PC-9 (cell line): ENCODE measurements around the gene PECR. TPM values are rescaled to one million over a fixed set of nuclear protein-coding genes. Genes with fewer than 3 reads are reported as not detected.

Experiments used
- Bru-seq: library from RNA; stranded (reverse); fragments of 400-500 nt; gene quantifications from one replicate; lab custom pipeline; 2021; lab: Mats Ljungman, UMichigan
- BruChase-seq, 2 experiments: library from RNA; stranded (reverse); fragments of 400-500 nt; gene quantifications; one replicate each; lab custom pipeline; 2021; lab: Mats Ljungman, UMichigan
- BruUV-seq: library from RNA; stranded (reverse); fragments of 400-500 nt; replicated peaks from 2 replicates; lab custom pipeline; 2021; lab: Mats Ljungman, UMichigan
- CTCF ChIA-PET: fragments of 300-600 bp; sonication (Branson Sonifier 250); formaldehyde crosslinking; loops from one replicate; lab custom pipeline; 2022; ENCODE audit warnings: antibody characterized with exemption; lab: Charles Lee
- POLR2A ChIA-PET: fragments of 300-600 bp; sonication (Branson Sonifier 250); formaldehyde crosslinking; loops from one replicate; lab custom pipeline; 2022; ENCODE audit warnings: antibody characterized with exemption; ENCODE audit not compliant: unreplicated experiment; lab: Charles Lee
- DNase-seq, 2 experiments: peaks; one replicate each; pipeline versions ENCODE4 v3.0.0 to v3.0.0-alpha.2; 2015 to 2022; ENCODE audit warnings: mixed read lengths in 1 of 2
- H2AFZ ChIP-seq: fragments of 200-600 bp; sonication (generic); 2 replicates; pipeline ENCODE4 v1.8.1; 2017; ENCODE audit warnings: antibody characterized with exemption
- H3F3A ChIP-seq: fragments of 200-600 bp; sonication (generic); 2 replicates; pipeline ENCODE4 v1.8.1; 2017; ENCODE audit warnings: antibody characterized with exemption, mild to moderate bottlenecking, low read depth; ENCODE audit not compliant: insufficient read depth
- H3K27ac ChIP-seq: fragments of 200-600 bp; sonication (generic); 2 replicates; pipeline ENCODE4 v1.6.1; 2016; ENCODE audit warnings: mixed run types
- H3K27me3 ChIP-seq: fragments of 200-600 bp; sonication (generic); 2 replicates; pipeline ENCODE4 v1.6.1; 2016; ENCODE audit warnings: low read depth, mixed run types; ENCODE audit not compliant: insufficient read depth
- H3K36me3 ChIP-seq: fragments of 200-600 bp; sonication (generic); 2 replicates; pipeline ENCODE4 v1.6.1; 2016; ENCODE audit warnings: low read depth, mixed run types
- H3K4me1 ChIP-seq: fragments of 200-600 bp; sonication (generic); replicated peaks from 2 replicates; pipeline ENCODE4 v1.6.1; 2016; ENCODE audit warnings: mixed run types; ENCODE audit not compliant: insufficient read depth
- H3K4me2 ChIP-seq: fragments of 200-600 bp; sonication (generic); 2 replicates; pipeline ENCODE4 v1.6.1; 2017; ENCODE audit warnings: mixed run types
- H3K4me3 ChIP-seq: fragments of 200-600 bp; sonication (generic); 2 replicates; pipeline ENCODE4 v1.6.1; 2016; ENCODE audit warnings: mixed run types
- H3K79me2 ChIP-seq: fragments of 200-600 bp; sonication (generic); 2 replicates; pipeline ENCODE4 v1.6.1; 2017; ENCODE audit warnings: low read depth, mixed run types
- H3K9me2 ChIP-seq: fragments of 200-600 bp; sonication (generic); 2 replicates; pipeline ENCODE4 v1.8.1; 2017; ENCODE audit warnings: mild to moderate bottlenecking; ENCODE audit not compliant: insufficient read depth
- H3K9me3 ChIP-seq: fragments of 200-600 bp; sonication (generic); 2 replicates; pipeline ENCODE4 v1.8.1; 2016; ENCODE audit warnings: low read depth; ENCODE audit not compliant: insufficient read depth
- H4K20me1 ChIP-seq: fragments of 200-600 bp; sonication (generic); 2 replicates; pipeline ENCODE4 v1.8.1; 2017; ENCODE audit not compliant: insufficient read depth
- EZH2 ChIP-seq: fragments of 200-600 bp; sonication (generic); IDR thresholded peaks from 2 replicates; pipeline ENCODE4 v1.8.0; 2017; ENCODE audit warnings: antibody characterized with exemption, low read depth
- intact Hi-C: fragments of 100-400 bp; cut with micrococcal nuclease; formaldehyde crosslinking; loops from one replicate; pipeline ENCODE4 v1.10.0; 2022; ENCODE audit not compliant: unreplicated experiment
- long read RNA-seq: library from polyadenylated mRNA; stranded (forward); transcript quantifications from one replicate; pipeline ENCODE4 v2.0.0, GENCODE V29; 2022
- total RNA-seq: library from RNA; stranded (reverse); gene quantifications from 2 replicates; pipeline ENCODE4 v1.2.3, GENCODE V29; 2021
- TF ChIP-seq, protein P1 (sequence below): fragments of 200-600 bp; sonication (generic); conservative IDR thresholded peaks from 2 replicates; pipeline ENCODE4 v1.6.1; 2017; ENCODE audit warnings: mixed run types, antibody characterized with exemption, mild to moderate bottlenecking, moderate library complexity

PECR gene
- total RNA-seq: 10.8 and 16.0 TPM in 2 replicates
- percentile 50 among the genes with signal in this experiment for Bru-seq, nascent RNA
- percentile 36 among the genes with signal in this experiment for BruChase-seq, experiment 1, labeled RNA remaining after a 2-hour chase
- BruChase-seq, experiment 2, labeled RNA remaining after a 6-hour chase: percentile 34 among the genes with signal in this experiment
- long read RNA-seq, transcript PECR-201 (8 exons, 1,853 nt): major isoform, 21 of 23 reads
- long read RNA-seq, partial matches to known transcripts: 0 of 23 reads
- long read RNA-seq, other reads (novel, unspliced or antisense): 2 of 23 reads

DNA sequence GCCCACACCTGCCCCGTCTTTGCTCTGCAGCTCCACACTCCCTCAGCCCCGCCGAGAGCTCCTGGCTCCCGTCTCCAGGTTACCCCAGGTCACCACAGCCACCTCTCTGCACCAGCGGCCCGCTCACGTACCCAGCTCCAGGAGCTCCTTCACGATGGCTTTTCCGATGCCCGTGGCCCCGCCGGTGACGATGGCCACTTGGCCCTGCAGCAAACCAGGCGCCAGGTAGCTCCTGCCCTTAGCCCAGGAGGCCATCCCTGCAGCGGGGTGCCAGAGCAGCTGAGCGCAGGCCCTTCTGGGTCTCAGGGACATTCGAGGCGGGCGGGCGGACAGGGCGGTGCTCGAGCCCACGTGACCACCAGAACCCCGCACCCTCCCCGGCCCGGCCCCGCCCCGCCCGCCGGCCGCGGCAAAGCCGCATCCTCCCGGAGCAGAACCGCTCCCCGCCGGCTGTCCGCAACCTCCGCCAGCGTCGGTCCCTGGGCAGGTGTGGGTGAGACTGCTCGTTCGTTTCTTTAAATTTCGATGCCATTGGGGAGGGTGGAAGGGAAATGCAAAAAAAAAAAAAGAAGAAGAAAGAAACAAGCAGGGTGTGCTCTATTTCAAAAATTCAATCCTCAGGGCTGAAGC lies at the start of gene PECR, which contains the start of gene TMEM169:
TSS of gene PECR (minus strand) at position 323 of the 630 bp plus-strand sequence. CDS start at position 255, 68 bp downstream.
TSS of gene TMEM169 (plus strand) at position 433 of the 630 bp plus-strand sequence. CDS start 14,045 bp downstream, outside the sequence.
- H3K79me2 ChIP-seq: no peaks in the 10 kb centered on the region
- TF ChIP-seq, protein P1, sequence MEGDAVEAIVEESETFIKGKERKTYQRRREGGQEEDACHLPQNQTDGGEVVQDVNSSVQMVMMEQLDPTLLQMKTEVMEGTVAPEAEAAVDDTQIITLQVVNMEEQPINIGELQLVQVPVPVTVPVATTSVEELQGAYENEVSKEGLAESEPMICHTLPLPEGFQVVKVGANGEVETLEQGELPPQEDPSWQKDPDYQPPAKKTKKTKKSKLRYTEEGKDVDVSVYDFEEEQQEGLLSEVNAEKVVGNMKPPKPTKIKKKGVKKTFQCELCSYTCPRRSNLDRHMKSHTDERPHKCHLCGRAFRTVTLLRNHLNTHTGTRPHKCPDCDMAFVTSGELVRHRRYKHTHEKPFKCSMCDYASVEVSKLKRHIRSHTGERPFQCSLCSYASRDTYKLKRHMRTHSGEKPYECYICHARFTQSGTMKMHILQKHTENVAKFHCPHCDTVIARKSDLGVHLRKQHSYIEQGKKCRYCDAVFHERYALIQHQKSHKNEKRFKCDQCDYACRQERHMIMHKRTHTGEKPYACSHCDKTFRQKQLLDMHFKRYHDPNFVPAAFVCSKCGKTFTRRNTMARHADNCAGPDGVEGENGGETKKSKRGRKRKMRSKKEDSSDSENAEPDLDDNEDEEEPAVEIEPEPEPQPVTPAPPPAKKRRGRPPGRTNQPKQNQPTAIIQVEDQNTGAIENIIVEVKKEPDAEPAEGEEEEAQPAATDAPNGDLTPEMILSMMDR: no peak
- no peak for TF ChIP-seq EZH2
- H3K4me2 ChIP-seq: peak within 1 kb of the TSS; percentile 84
- H3K9me3 ChIP-seq: no peaks in the 10 kb centered on the region
- POLR2A ChIA-PET: interaction anchor here (0.7 kb wide), 1 partner anchor 14 kb away, joined by 4 read pairs; no protein-coding TSS in a partner anchor
- peak within 1 kb of the TSS; percentile 94 for H2AFZ ChIP-seq
- no peaks in the 10 kb centered on the region; the same call in 1 of the 2 replicates for H3F3A ChIP-seq
- CTCF ChIA-PET: interaction anchor here (1.5 kb wide), 1 partner anchor 33 kb away, joined by 5 read pairs; no protein-coding TSS in a partner anchor
- no peaks in the 10 kb centered on the region for H3K9me2 ChIP-seq
- no peaks in the 10 kb centered on the region for H4K20me1 ChIP-seq
- 0 out of 2 replicates have a peak, but pooled peaks cover 12% of the 10 kb centered on the region for H3K27me3 ChIP-seq
- intact Hi-C loops: no loop called here
- peak; percentile 55 to 68 for DNase-seq
- peaks cover 22% of the 10 kb centered on the region for H3K4me1 ChIP-seq
- no peak within 1 kb of the TSS for H3K27ac ChIP-seq
- no peaks in the 10 kb centered on the region for H3K36me3 ChIP-seq
- BruUV-seq: no TSS peak
- peak within 1 kb of the TSS; percentile 90 for H3K4me3 ChIP-seq

DNA sequence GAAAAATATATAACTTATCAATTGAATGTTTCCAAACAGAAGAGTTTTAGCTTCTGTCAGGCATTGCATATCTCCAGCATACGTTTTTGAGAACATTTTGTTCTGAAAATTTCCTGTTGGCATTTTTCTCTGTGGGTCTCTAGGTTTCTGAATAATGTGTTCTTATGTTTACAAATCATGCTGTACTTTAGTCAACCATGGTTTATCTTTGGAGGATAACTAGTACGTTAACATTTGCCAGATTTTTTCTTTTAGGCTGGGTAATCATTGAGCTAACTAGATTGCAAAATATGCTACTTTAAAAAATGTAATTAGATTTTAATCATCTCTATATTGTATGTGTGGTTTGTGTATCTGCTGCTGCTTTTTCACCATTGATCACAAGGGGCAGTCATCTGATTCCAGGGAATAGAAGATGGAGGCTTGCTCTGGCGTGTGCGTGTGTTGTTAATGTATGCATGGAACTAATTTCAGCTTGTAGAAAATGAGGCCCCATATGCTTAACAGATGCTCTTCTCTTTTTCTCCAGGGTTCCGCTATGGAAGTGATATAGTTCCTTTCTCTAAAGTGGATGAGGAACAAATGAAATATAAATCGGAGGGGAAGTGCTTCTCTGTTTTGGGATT lies 48.9 kb upstream of the PECR start:
- TF ChIP-seq, protein P1: no peak
- TF ChIP-seq EZH2: no peak
- Histone ChIP-seq H3K27me3 (no peaks in the 10 kb centered on the region), H3K4me3 (no peak overlapping the region), H3K9me2 (no peaks in the 10 kb centered on the region), H3K9me3 (no peaks in the 10 kb centered on the region), H4K20me1 (peaks cover 17% of the 10 kb centered on the region), H3K36me3 (peaks cover 87% of the 10 kb centered on the region), H3K4me2 (no peak overlapping the region), H3K79me2 (peaks cover 3% of the 10 kb centered on the region), H3K27ac (no peak overlapping the region), H3F3A (peaks cover 5% of the 10 kb centered on the region; the same call in 1 of the 2 replicates), H3K4me1 (no peaks in the 10 kb centered on the region), H2AFZ (no peak overlapping the region)
- POLR2A ChIA-PET: no interaction called here
- no TSS peak for BruUV-seq
- CTCF ChIA-PET: no interaction called here
- DNase-seq: no peak
- intact Hi-C loops: no loop called here

DNA sequence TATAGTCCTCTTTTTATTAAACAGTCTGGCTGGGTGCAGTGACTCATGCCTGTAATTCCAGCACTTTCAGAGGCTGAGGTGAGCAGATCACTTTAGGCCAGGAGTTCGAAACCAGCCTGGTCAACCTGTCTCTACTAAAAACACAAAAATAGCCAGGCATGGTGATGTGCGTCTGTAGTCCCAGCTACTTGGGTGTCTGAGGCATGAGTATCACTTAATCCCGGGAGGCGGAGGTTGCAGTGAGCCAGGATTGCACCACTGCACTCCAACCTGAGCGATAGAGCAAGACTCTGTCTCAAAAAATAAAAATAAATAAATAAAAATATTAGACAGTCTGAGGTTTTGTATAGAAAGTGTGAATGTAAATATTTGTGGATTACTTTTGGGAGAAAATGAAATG lies 45.3 kb upstream of the PECR start:
- no peak for TF ChIP-seq EZH2
- TF ChIP-seq, protein P1: no peak
- CTCF ChIA-PET: no interaction called here
- H3K79me2 ChIP-seq: peaks cover 3% of the 10 kb centered on the region

More for the DNA sequence above, 45.3 kb upstream of the PECR start:
- H3F3A ChIP-seq: peaks cover 5% of the 10 kb centered on the region; the same call in 1 of the 2 replicates
- H3K9me2 ChIP-seq: no peaks in the 10 kb centered on the region
- H3K4me2 ChIP-seq: no peak overlapping the region
- H3K27ac ChIP-seq: no peak overlapping the region
- no peaks in the 10 kb centered on the region for H3K27me3 ChIP-seq
- H3K4me3 ChIP-seq: no peak overlapping the region
- H3K9me3 ChIP-seq: no peaks in the 10 kb centered on the region
- no peaks in the 10 kb centered on the region for H3K4me1 ChIP-seq
- POLR2A ChIA-PET: no interaction called here
- intact Hi-C loops: no loop called here
- no TSS peak for BruUV-seq
- peaks cover 86% of the 10 kb centered on the region for H3K36me3 ChIP-seq
- no peak overlapping the region for H2AFZ ChIP-seq
- peaks cover 32% of the 10 kb centered on the region for H4K20me1 ChIP-seq
- DNase-seq: no peak
